ENCODE measurements around the gene SNX27. TPM values are rescaled to one million over a fixed set of nuclear protein-coding genes. Genes with fewer than 3 reads are reported as not detected.

The SNX27 gene
- total RNA-seq, 1 experiment from 2014 or later: 56.0 TPM

DNA sequence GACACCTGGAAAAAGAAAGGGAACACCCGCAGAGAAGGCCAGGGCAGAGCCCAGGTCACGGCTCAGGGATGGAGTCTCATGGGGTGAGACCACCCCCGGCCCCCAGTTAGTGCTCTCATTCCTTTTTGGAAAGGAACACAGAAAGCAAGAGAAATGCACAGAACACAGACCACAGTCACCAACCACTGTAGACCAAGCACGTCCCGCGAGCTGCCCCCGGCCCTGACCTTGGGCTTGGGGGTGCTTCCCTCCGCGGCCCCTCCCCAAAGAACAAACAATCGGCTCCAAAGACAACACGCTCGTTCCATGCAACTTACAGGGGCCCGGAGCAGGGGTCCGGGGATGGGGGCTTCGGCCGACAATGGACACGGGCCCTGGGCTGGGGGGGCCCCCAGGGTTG is 92.0 kb downstream of the SNX27 start:
- DNase-seq (ENCODE audit: low spot score): no peak
- Mint-ChIP-seq H3K9me3 (no peaks in the 10 kb centered on the region), H3K36me3 (peaks cover 18% of the 10 kb centered on the region), H3K27me3 (ENCODE audit: low read depth) (no peaks in the 10 kb centered on the region), H3K27ac (no peak overlapping the region), H3K4me3 (no peak overlapping the region), H3K4me1 (no peaks in the 10 kb centered on the region)
- CTCF ChIA-PET: no interaction called here
- ATAC-seq: no peak
- POLR2A ChIA-PET: no interaction called here
- TF ChIP-seq, protein P1, sequence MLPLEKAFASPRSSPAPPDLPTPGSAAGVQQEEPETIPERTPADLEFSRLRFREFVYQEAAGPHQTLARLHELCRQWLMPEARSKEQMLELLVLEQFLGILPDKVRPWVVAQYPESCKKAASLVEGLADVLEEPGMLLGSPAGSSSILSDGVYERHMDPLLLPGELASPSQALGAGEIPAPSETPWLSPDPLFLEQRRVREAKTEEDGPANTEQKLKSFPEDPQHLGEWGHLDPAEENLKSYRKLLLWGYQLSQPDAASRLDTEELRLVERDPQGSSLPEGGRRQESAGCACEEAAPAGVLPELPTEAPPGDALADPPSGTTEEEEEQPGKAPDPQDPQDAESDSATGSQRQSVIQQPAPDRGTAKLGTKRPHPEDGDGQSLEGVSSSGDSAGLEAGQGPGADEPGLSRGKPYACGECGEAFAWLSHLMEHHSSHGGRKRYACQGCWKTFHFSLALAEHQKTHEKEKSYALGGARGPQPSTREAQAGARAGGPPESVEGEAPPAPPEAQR (CRISPR knock-in tag; IDR thresholded peaks at IDR 0.05): no peak
- TF ChIP-seq, protein P2, sequence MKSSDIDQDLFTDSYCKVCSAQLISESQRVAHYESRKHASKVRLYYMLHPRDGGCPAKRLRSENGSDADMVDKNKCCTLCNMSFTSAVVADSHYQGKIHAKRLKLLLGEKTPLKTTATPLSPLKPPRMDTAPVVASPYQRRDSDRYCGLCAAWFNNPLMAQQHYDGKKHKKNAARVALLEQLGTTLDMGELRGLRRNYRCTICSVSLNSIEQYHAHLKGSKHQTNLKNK (CRISPR knock-in tag; IDR thresholded peaks at IDR 0.05): no peak
- TF ChIP-seq, protein P3, sequence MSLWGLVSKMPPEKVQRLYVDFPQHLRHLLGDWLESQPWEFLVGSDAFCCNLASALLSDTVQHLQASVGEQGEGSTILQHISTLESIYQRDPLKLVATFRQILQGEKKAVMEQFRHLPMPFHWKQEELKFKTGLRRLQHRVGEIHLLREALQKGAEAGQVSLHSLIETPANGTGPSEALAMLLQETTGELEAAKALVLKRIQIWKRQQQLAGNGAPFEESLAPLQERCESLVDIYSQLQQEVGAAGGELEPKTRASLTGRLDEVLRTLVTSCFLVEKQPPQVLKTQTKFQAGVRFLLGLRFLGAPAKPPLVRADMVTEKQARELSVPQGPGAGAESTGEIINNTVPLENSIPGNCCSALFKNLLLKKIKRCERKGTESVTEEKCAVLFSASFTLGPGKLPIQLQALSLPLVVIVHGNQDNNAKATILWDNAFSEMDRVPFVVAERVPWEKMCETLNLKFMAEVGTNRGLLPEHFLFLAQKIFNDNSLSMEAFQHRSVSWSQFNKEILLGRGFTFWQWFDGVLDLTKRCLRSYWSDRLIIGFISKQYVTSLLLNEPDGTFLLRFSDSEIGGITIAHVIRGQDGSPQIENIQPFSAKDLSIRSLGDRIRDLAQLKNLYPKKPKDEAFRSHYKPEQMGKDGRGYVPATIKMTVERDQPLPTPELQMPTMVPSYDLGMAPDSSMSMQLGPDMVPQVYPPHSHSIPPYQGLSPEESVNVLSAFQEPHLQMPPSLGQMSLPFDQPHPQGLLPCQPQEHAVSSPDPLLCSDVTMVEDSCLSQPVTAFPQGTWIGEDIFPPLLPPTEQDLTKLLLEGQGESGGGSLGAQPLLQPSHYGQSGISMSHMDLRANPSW (CRISPR knock-in tag; conservative IDR thresholded peaks at IDR 0.05; ENCODE audit: low read depth): no peak
- no peak for TF ChIP-seq HMGA2 (CRISPR knock-in tag; IDR thresholded peaks at IDR 0.05)
- TF ChIP-seq, protein P4, sequence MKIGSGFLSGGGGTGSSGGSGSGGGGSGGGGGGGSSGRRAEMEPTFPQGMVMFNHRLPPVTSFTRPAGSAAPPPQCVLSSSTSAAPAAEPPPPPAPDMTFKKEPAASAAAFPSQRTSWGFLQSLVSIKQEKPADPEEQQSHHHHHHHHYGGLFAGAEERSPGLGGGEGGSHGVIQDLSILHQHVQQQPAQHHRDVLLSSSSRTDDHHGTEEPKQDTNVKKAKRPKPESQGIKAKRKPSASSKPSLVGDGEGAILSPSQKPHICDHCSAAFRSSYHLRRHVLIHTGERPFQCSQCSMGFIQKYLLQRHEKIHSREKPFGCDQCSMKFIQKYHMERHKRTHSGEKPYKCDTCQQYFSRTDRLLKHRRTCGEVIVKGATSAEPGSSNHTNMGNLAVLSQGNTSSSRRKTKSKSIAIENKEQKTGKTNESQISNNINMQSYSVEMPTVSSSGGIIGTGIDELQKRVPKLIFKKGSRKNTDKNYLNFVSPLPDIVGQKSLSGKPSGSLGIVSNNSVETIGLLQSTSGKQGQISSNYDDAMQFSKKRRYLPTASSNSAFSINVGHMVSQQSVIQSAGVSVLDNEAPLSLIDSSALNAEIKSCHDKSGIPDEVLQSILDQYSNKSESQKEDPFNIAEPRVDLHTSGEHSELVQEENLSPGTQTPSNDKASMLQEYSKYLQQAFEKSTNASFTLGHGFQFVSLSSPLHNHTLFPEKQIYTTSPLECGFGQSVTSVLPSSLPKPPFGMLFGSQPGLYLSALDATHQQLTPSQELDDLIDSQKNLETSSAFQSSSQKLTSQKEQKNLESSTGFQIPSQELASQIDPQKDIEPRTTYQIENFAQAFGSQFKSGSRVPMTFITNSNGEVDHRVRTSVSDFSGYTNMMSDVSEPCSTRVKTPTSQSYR (CRISPR knock-in tag; IDR thresholded peaks at IDR 0.05): no peak
- TF ChIP-seq ZNF121 (CRISPR knock-in tag; IDR thresholded peaks at IDR 0.05): no peak
- TF ChIP-seq, protein P5, sequence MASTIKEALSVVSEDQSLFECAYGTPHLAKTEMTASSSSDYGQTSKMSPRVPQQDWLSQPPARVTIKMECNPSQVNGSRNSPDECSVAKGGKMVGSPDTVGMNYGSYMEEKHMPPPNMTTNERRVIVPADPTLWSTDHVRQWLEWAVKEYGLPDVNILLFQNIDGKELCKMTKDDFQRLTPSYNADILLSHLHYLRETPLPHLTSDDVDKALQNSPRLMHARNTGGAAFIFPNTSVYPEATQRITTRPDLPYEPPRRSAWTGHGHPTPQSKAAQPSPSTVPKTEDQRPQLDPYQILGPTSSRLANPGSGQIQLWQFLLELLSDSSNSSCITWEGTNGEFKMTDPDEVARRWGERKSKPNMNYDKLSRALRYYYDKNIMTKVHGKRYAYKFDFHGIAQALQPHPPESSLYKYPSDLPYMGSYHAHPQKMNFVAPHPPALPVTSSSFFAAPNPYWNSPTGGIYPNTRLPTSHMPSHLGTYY (CRISPR knock-in tag; IDR thresholded peaks at IDR 0.05): no peak
- TF ChIP-seq, protein P6, sequence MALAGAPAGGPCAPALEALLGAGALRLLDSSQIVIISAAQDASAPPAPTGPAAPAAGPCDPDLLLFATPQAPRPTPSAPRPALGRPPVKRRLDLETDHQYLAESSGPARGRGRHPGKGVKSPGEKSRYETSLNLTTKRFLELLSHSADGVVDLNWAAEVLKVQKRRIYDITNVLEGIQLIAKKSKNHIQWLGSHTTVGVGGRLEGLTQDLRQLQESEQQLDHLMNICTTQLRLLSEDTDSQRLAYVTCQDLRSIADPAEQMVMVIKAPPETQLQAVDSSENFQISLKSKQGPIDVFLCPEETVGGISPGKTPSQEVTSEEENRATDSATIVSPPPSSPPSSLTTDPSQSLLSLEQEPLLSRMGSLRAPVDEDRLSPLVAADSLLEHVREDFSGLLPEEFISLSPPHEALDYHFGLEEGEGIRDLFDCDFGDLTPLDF (CRISPR knock-in tag; IDR thresholded peaks at IDR 0.05): no peak
- TF ChIP-seq ATF1 (CRISPR knock-in tag; IDR thresholded peaks at IDR 0.05): no peak

DNA sequence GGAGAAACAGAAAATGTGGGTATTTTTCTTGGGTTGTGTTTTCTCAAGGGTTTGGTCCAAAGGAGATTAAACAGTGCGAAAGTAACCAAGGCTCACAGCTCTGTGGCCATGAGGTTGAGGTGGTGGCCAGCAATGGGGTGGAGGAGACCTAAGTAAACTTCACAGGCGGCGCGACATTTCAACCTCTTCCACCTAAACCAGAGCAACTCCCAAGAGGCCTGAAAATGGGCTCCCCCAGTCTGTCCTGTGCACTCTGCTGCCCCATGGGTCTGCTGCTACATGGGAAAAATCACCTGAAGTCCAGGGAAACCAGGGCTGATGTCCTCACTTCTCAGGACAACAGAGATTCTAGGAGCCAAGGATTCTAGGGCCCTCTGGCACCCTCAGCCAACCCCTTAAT is 92.4 kb downstream of the SNX27 start:
- POLR2A ChIA-PET: no interaction called here
- no peak overlapping the region for H3K27ac Mint-ChIP-seq
- ATAC-seq (no peak), DNase-seq (ENCODE audit: low spot score) (no peak)
- H3K36me3 Mint-ChIP-seq: peaks cover 16% of the 10 kb centered on the region
- CTCF ChIA-PET: no interaction called here
- no peaks in the 10 kb centered on the region for H3K27me3 Mint-ChIP-seq (ENCODE audit: low read depth)
- H3K4me3 Mint-ChIP-seq: no peak overlapping the region
- no peaks in the 10 kb centered on the region for H3K4me1 Mint-ChIP-seq
- TF ChIP-seq MXD4 (CRISPR knock-in tag; IDR thresholded peaks at IDR 0.05; ENCODE audit: borderline replicate concordance): no peak
- TF ChIP-seq ZNF219 (CRISPR knock-in tag; IDR thresholded peaks at IDR 0.05; ENCODE audit: borderline replicate concordance): no peak
- no peak for TF ChIP-seq FOXK1 (CRISPR knock-in tag; IDR thresholded peaks at IDR 0.05)
- TF ChIP-seq, protein P1 (CRISPR knock-in tag; IDR thresholded peaks at IDR 0.05): no peak
- H3K9me3 Mint-ChIP-seq: no peaks in the 10 kb centered on the region

All from WTC11 (cell line).